GM12878 (cell line): ENCODE measurements around the gene RNF220.

Experiments
- CTCF ChIP-seq, 3 experiments: IDR thresholded peaks in 2 of 3; conservative IDR thresholded peaks in 1 of 3; 2 replicates each; pipeline ENCODE4 v1.5.1; 2011; ENCODE audit warnings: low read depth in 3 of 3, low read length in 3 of 3, mild to moderate bottlenecking in 3 of 3, control low read depth in 2 of 3, moderate library complexity in 2 of 3, inconsistent platforms in 1 of 3, mixed read lengths in 1 of 3; ENCODE audit not compliant: control insufficient read depth in 2 of 3, insufficient read depth in 1 of 3; ENCODE audit errors: extremely low read depth in 1 of 3
- EP300 ChIP-seq, 2 experiments: fragments of 150-350 bp in 1 of 2; IDR thresholded peaks; 2 replicates each; pipeline ENCODE4 v1.6.1; 2011 to 2012; ENCODE audit warnings: low read depth in 2 of 2, low read length in 2 of 2, borderline replicate concordance in 1 of 2, improper control_type of control experiment in 1 of 2, inconsistent platforms in 1 of 2; ENCODE audit not compliant: control insufficient read depth in 1 of 2
- HDAC6 ChIP-seq: fragments of 200-600 bp; sonication (generic); IDR thresholded peaks from one replicate; pipeline ENCODE4 v1.8.0; 2017; ENCODE audit warnings: antibody characterized with exemption; ENCODE audit not compliant: unreplicated experiment
- MAX ChIP-seq: IDR thresholded peaks from 2 replicates; pipeline ENCODE4 v1.6.1; 2012; ENCODE audit warnings: low read depth, low read length, improper control_type of control experiment
- MYC ChIP-seq: IDR thresholded peaks from 2 replicates; pipeline ENCODE4 v1.6.1; 2011; ENCODE audit warnings: mild to moderate bottlenecking, low read length, moderate library complexity, inconsistent platforms; ENCODE audit not compliant: insufficient read depth, insufficient replicate concordance, insufficient read length, severe bottlenecking
- NFYB ChIP-seq: IDR thresholded peaks from 2 replicates; pipeline ENCODE4 v1.6.1; 2011; ENCODE audit warnings: low read depth, mild to moderate bottlenecking, low read length, improper control_type of control experiment, moderate library complexity; ENCODE audit not compliant: insufficient read depth
- PRDM15 ChIP-seq: fragments of 450-650 bp; formaldehyde crosslinking; IDR thresholded peaks from 2 replicates; pipeline ENCODE4 v1.4.0; 2020; ENCODE audit warnings: mild to moderate bottlenecking, moderate library complexity
- REST ChIP-seq: IDR thresholded peaks from 2 replicates; pipeline ENCODE4 v1.6.1; 2012; ENCODE audit warnings: mild to moderate bottlenecking, low read depth, low read length
- TAF1 ChIP-seq: IDR thresholded peaks from 2 replicates; pipeline ENCODE4 v1.6.1; 2011; ENCODE audit warnings: mild to moderate bottlenecking, low read depth, low read length, borderline replicate concordance
- TBL1XR1 ChIP-seq: IDR thresholded peaks from 2 replicates; pipeline ENCODE4 v1.6.1; 2012; ENCODE audit warnings: low read depth, low read length, improper control_type of control experiment
- YY1 ChIP-seq: IDR thresholded peaks from 2 replicates; pipeline ENCODE4 v1.6.1; 2011; ENCODE audit warnings: low read depth, mild to moderate bottlenecking, low read length

GRCh38 chr1:44484155-44484688 lies 79.2 kb downstream of the RNF220 start:
- TF ChIP-seq NFYB (no peak), HDAC6 (no peak), EP300 (IDR thresholded peaks at IDR 0.05; ENCODE audit: borderline replicate concordance in 1 of 2, control insufficient read depth in 1 of 2, low read depth in 2 of 2, low read length in 2 of 2) (no peak), CTCF (IDR thresholded peaks at IDR 0.05 in 2 of 3, conservative IDR thresholded peaks at IDR 0.05 in 1 of 3; ENCODE audit: control insufficient read depth in 2 of 3, extremely low read depth in 1 of 3, insufficient read depth in 1 of 3, low read depth in 3 of 3, low read length in 3 of 3) (no peak), TBL1XR1 (no peak), REST (no peak), MAX (no peak), PRDM15 (CRISPR knock-in tag) (no peak), MYC (no peak), YY1 (no peak), TAF1 (no peak)
